IPS DF 6.9 (cell line): ENCODE results near the gene TRIM2.
"Not testable (repeated sequence)": the region's sequence is repeated elsewhere in the genome, so short reads cannot be mapped to it uniquely, and the experiment has no call there.

Experiments used
- DNase-seq: peaks from one replicate; pipeline ENCODE4 v3.0.0-alpha.2; 2013; ENCODE audit warnings: low read depth, low spot score
- H3K27ac ChIP-seq: one replicate; pipeline ENCODE4 v1.5.1; 2013; ENCODE audit warnings: low read length, control low read depth
- H3K27me3 ChIP-seq: 2 replicates; pipeline ENCODE4 v1.6.1; 2013; ENCODE audit warnings: mild to moderate bottlenecking, low read length; ENCODE audit not compliant: control insufficient read depth, insufficient read depth
- H3K36me3 ChIP-seq: 2 replicates; pipeline ENCODE4 v1.6.1; 2013; ENCODE audit warnings: low read length; ENCODE audit not compliant: control insufficient read depth, insufficient read depth
- H3K4me1 ChIP-seq: 2 replicates; pipeline ENCODE4 v1.6.1; 2013; ENCODE audit warnings: low read length; ENCODE audit not compliant: control insufficient read depth, insufficient read depth
- H3K4me3 ChIP-seq: 2 replicates; pipeline ENCODE4 v1.5.1; 2013; ENCODE audit warnings: mild to moderate bottlenecking, low read length
- H3K9me3 ChIP-seq: 2 replicates; pipeline ENCODE4 v1.6.1; 2013; ENCODE audit warnings: low read length, inconsistent platforms; ENCODE audit not compliant: control insufficient read depth, insufficient read depth
- WGBS: extraction: QIAGEN DNeasy Blood & Tissue Kit; methylation state at CpG from one replicate; pipeline ENCODE4 v1.1.7; 2013; ENCODE audit warnings: mixed read lengths, missing lambda C conversion rate; ENCODE audit not compliant: insufficient read length, insufficient coverage; 5-methylcytosine and 5-hydroxymethylcytosine counted together

The TRIM2 gene

DNA sequence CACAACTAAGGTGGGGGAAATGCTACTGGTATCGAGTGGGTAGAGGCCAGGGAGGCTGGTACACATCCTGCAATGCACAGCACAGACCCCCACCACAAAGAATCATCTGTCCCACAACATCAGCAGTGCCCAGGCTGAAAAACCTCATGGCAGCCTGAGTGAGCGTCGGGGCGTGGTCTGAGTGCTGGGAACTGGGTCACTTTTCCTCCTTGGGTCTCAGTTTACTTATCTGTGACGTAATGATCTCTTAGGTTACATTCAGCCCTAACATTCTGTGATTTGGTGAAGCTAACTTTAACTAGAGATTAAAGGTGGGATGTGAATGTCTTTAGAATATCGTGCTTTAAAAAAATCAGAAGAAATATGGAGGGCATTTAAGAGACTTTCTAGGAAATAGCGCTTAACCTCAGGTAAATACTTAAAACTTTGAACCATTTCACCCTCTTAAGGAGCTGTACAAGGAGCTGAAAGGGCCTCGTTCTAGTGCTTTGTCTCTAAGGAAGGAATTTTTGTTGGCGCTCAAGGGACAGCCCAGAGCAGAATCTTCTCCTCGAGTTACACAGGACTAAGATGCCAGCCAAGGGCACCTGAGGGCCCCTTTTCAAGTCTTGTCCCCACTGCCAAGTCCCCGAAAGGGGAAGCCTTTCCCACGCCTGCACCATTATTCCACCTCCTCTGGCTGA is 18.1 kb upstream of the TRIM2 start:
- no CpG with 5 or more reads among the region's 12 CpGs for WGBS
- no peaks in the 10 kb centered on the region for H3K27me3 ChIP-seq
- no peak overlapping the region for H3K27ac ChIP-seq
- DNase-seq = no peak
- H3K4me1 ChIP-seq = 0 out of 2 replicates have a peak, but pooled peaks cover 5% of the 10 kb centered on the region
- no peak overlapping the region for H3K4me3 ChIP-seq
- no peaks in the 10 kb centered on the region for H3K36me3 ChIP-seq
- H3K9me3 ChIP-seq = no peaks in the 10 kb centered on the region

DNA sequence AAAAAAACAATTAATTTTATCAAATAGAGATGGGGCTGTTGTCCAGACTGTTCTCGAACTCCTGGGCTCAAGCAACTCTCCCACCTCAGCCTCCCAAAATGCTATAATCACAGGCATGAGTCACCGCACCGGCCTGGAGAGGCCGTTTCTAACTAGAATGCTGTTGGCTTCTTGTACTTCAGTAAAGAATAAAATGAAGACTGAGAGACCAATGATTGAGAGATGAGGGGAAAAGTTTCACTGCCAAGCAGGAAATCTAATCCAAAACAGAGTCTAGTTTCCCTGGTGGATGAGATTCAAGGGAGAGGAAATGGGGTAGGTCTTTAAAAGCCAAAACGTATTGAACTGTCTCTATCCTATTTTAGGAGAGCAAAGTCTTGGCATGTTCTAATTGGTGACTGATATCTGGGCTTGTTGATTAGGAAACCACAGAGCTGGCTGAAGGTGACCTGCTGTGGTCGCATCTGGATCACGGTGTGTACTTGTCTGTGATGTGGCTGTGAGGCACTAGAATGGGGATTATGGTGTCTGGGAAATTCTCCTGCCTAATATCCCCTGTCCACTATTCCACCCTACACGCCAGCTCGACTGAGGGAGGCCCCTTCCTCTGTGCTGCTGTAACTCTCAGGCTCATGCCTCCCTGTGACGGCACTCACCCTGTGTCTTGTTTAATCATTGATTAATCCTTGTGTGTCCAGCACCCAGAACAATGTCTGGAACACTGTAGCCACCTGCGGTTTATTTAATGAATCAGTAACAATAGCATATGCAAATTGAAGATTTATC is 15.0 kb upstream of the TRIM2 start:
- H3K36me3 ChIP-seq = no peaks in the 10 kb centered on the region
- H3K9me3 ChIP-seq = no peaks in the 10 kb centered on the region
- WGBS = no CpG with 5 or more reads among the region's 11 CpGs
- no peaks in the 10 kb centered on the region for H3K27me3 ChIP-seq
- H3K4me3 ChIP-seq = no peak overlapping the region
- no peak overlapping the region for H3K27ac ChIP-seq
- H3K4me1 ChIP-seq = 0 out of 2 replicates have a peak, but pooled peaks cover 2% of the 10 kb centered on the region
- no peak for DNase-seq

DNA sequence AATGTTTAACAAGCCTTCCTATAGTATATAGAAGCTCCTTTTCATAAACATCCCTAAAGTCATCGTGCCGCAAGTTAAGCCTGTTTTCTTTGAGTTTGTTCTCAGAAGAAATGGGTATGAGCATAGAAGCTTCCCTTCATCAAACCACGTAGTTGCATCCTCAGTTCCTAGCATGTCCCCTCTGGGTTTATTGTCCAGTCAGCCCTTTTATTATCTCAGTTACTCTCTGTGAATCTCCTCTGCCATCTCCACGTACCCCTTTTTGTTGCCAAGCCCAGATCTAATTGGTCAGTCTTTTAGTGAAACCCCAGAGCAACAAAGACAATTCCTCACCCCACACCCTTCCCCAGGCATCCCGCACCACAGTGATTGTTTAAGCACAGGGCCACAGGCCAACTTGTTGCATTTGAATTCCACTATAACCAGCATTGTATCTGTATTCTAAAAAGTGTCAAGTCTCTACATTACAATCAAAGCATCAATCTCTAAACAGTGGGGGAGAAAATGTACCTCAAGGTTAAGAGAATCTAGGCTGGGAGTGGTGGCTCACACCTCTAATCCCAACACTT is 12.4 kb upstream of the TRIM2 start:
- no peak for DNase-seq
- 0 out of 2 replicates have a peak, but pooled peaks cover 2% of the 10 kb centered on the region for H3K4me1 ChIP-seq
- H3K4me3 ChIP-seq = no peak overlapping the region
- no CpG with 5 or more reads among the region's 5 CpGs for WGBS
- H3K27ac ChIP-seq = no peak overlapping the region
- H3K9me3 ChIP-seq = no peaks in the 10 kb centered on the region
- H3K27me3 ChIP-seq = no peaks in the 10 kb centered on the region
- no peaks in the 10 kb centered on the region for H3K36me3 ChIP-seq

DNA sequence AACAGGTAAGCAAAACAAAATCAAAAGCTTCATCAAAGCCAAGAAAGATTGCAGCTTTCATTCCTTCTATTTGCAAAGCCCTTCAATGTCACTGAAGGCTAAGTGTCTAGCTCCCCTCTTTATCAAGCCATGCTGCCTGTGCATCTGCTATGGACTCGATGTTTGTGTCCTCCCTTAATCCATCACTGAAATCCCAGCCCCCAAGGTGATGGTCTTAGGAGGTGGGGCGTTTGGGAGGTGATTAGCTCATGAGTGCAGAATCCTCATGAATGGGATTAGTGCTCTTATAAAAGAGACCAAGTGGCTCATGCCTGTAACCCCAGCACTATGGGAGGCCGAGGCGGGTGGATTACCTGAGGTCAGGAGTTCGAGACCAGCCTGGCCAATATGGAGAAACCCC is 6.9 kb upstream of the TRIM2 start:
- WGBS = no CpG with 5 or more reads among the region's 5 CpGs
- H3K27ac ChIP-seq = no peak overlapping the region
- DNase-seq = no peak

DNA sequence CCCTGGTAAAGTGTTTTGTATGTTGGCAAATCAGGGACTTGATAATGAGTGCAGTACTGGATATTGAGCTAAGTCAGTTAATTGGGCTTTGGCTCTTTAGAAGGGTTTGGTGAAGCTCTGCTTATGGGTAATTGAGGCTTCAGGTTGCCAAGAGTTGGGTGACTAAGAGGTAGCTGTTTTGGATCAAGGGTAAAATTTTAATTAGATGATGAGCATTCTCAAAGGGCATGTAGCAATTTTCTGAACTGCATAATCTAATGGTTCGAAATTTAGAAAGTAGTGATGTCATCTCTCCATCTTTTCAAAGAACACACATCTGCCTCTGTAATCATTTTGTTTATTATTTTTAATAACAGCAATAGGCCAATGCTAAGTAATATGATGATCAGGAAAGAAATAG is 5.5 kb upstream of the TRIM2 start:
- WGBS = no CpG with 5 or more reads among the region's 1 CpG
- DNase-seq = no peak

More for the DNA sequence above, 6.9 kb upstream of the TRIM2 start:
- Histone ChIP-seq H3K9me3 (no peaks in the 10 kb centered on the region), H3K36me3 (no peaks in the 10 kb centered on the region), H3K4me3 (no peak overlapping the region), H3K27me3 (no peaks in the 10 kb centered on the region), H3K4me1 (no peaks in the 10 kb centered on the region)

DNA sequence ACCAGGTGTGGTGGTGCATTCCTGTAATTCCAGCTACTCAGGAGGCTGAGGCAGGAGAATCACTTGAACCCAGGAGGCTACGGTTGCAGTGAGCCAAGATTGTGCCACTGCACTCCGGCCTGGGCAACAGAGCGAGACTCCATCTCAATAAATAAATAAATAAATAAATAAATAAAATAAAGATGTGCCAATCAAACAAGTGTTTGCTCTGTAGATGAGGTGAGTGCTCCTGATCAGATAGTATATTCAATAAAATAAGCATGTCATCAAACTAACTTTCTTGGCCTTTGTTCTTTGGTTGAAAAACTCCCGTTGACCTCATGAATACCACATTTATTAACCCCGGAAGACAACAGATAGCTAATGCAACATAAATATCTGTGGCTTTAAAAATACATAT is 497 bp upstream of the TRIM2 start:
- DNase-seq, H3K27me3 ChIP-seq, H3K4me1 ChIP-seq, H3K27ac ChIP-seq, H3K4me3 ChIP-seq, H3K36me3 ChIP-seq, H3K9me3 ChIP-seq: not testable (repeated sequence)
- no CpG with 5 or more reads among the region's 5 CpGs for WGBS

More for the DNA sequence above, 5.5 kb upstream of the TRIM2 start:
- Histone ChIP-seq H3K4me1 (no peaks in the 10 kb centered on the region), H3K36me3 (no peaks in the 10 kb centered on the region), H3K9me3 (no peaks in the 10 kb centered on the region), H3K27ac (no peak overlapping the region), H3K4me3 (no peak overlapping the region), H3K27me3 (no peaks in the 10 kb centered on the region)

DNA sequence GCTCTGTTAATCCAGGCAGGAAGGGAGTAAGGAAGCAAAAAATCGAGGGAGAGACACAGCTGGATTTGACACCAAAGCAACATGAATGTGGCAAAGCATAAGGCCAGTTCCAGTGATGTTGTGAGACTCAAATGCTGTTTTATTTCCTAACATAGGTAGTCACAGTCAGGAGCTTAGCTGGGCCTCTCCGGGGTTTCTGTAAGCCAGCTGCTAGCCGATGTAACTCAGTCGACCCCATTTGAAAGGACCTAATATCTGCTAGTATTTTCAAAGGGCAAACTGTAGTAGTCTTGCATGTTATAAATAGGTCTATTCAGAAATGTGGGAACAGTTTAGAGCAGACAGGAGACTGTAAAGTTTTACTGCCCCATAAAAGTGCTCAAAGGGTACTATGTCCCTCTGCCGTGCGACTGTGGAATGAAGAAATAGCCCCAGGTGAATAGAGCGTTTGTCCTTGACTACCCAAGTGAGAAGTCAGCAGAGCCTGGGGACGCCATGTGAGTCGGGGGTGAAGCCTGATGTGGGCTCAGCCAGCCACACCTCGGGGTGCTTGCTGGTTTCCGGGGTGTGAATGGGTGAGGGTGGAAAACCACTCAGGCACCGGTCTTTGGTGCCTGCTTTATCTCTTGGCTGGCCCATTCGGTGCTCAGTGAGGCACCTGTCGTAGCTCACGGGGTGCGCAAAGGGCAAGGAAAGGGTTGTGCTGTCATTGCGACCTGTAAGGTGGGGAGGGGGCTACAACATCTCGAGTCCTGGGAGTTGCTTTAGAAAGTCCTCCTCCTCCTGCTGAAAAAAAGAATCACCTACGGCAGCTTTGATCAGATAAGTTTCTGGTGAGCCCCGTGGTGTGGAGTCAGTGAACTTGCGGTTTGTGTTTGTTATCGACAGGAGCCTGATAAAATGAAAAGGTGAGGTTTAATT is 745 bp downstream of the TRIM2 start:
- peak overlapping the region; percentile 27; the same call in 1 of the 2 replicates for H3K4me3 ChIP-seq
- no peak overlapping the region for H3K27ac ChIP-seq
- 0 out of 2 replicates have a peak, but pooled peaks cover 2% of the 10 kb centered on the region for H3K36me3 ChIP-seq
- no peaks in the 10 kb centered on the region for H3K27me3 ChIP-seq
- peaks cover 5% of the 10 kb centered on the region; the same call in 1 of the 2 replicates for H3K4me1 ChIP-seq
- no CpG with 5 or more reads among the region's 22 CpGs for WGBS
- DNase-seq = no peak
- H3K9me3 ChIP-seq = no peaks in the 10 kb centered on the region

DNA sequence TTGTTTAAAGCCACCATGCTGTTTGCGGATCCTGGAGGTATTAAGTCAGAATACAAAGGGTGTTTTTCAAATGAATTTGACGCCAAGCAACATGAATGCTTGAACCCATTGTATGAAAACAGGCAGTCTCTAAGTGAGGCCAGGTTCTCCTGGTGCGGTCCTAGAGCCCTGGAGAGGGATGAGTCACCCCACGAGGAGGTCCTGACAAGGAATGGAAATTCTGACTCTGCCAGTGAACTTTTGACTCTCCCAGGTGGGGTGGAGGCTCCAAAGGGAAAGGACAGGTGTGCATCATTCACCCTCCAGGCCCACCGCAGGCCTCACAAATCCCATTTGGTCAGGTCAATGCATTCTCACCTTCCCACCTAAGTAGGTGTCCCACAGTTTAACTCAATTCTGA is 1.5 kb downstream of the TRIM2 start:
- Histone ChIP-seq H3K4me3 (no peak overlapping the region), H3K4me1 (peaks cover 5% of the 10 kb centered on the region; the same call in 1 of the 2 replicates), H3K36me3 (0 out of 2 replicates have a peak, but pooled peaks cover 2% of the 10 kb centered on the region), H3K27ac (no peak overlapping the region), H3K27me3 (no peaks in the 10 kb centered on the region), H3K9me3 (no peaks in the 10 kb centered on the region)
- no peak for DNase-seq
- no CpG with 5 or more reads among the region's 5 CpGs for WGBS

DNA sequence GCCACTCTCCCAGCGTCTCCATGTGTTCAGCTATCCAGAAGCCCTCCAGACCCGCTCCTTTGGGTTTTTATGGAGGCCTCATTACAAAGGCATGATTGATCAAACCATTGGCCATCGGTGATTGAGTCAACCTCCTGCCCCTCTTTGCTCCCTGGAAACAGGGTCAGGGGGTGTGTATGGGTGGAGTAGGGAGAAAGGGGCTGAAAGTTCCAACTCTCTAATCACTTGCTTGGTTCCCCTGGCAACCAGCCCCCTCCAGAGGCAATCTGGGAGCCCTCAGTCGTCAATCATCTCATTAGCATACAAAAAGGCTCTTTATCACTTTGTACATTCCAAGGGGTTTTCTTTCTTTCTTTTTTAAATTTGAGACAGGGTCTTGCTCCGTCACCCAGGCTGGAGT is 2.3 kb downstream of the TRIM2 start:
- no peaks in the 10 kb centered on the region for H3K27me3 ChIP-seq
- 0 out of 2 replicates have a peak, but pooled peaks cover 2% of the 10 kb centered on the region for H3K36me3 ChIP-seq
- no CpG with 5 or more reads among the region's 5 CpGs for WGBS
- no peak overlapping the region for H3K27ac ChIP-seq
- H3K4me3 ChIP-seq = peak overlapping the region; percentile 7; the same call in 1 of the 2 replicates
- DNase-seq = no peak
- H3K4me1 ChIP-seq = peaks cover 5% of the 10 kb centered on the region; the same call in 1 of the 2 replicates
- H3K9me3 ChIP-seq = no peaks in the 10 kb centered on the region
